K562 (cell line): ENCODE results near the gene TMPRSS9. TPM values are rescaled to one million over a fixed set of nuclear protein-coding genes. Genes with fewer than 3 reads are reported as not detected.

Experiments used
- FOXJ3 ChIP-seq: sonication (generic); formaldehyde crosslinking; IDR thresholded peaks from 2 replicates; pipeline ENCODE4 v1.4.0; 2020; ENCODE audit warnings: mild to moderate bottlenecking, missing genetic modification reagents
- GTF2A2 ChIP-seq: IDR thresholded peaks from 2 replicates; pipeline ENCODE4 v1.6.1; 2016; ENCODE audit warnings: mild to moderate bottlenecking, missing genetic modification characterization, missing compliant biosample characterization
- HDGF ChIP-seq: fragments of 450-650 bp; IDR thresholded peaks from 2 replicates; pipeline ENCODE4 v1.6.1; 2016
- KAT7 ChIP-seq: sonication (generic); formaldehyde crosslinking; IDR thresholded peaks from 2 replicates; pipeline ENCODE4 v1.8.0; 2022; ENCODE audit warnings: missing genetic modification reagents, mild to moderate bottlenecking, borderline replicate concordance
- ZNF668 ChIP-seq: fragments of 250-450 bp; sonication (Bioruptor Pico); IDR thresholded peaks from 2 replicates; pipeline ENCODE4 v1.8.0; 2022; ENCODE audit warnings: mild to moderate bottlenecking, inconsistent platforms
- polyA plus RNA-seq, 8 experiments: library from polyadenylated mRNA; depleted of rRNA in 4 of 8; stranded (reverse) in 5 of 8; unstranded in 3 of 8; fragments of >200 nt; fragmentation: Nextera tagmentation in 2 of 8; fragmentation: Illumina TruSeq in 1 of 8; extraction: Ambion mirVana in 2 of 8; extraction: Trizol in 1 of 8; gene quantifications; 2 replicates each; pipeline versions ENCODE4 v1.2.1 to v1.2.3, GENCODE V29; 2011 to 2014; ENCODE audit warnings: inconsistent platforms in 1 of 8, missing spikeins in 1 of 8
- total RNA-seq, 7 experiments: library from RNA; depleted of rRNA in 6 of 7; stranded (reverse); fragments of >200 nt in 6 of 7; fragmentation: Illumina TruSeq in 2 of 7; extraction: Trizol in 2 of 7; gene quantifications; 2 replicates each; pipeline versions ENCODE4 v1.2.1 to v1.2.3, GENCODE V29; 2011 to 2021; ENCODE audit warnings: low replicate concordance in 1 of 7
- TF ChIP-seq, protein P1 (sequence below): sonication (generic); formaldehyde crosslinking; IDR thresholded peaks from 2 replicates; pipeline ENCODE4 v1.8.1; 2022; ENCODE audit warnings: missing genetic modification reagents
- TF ChIP-seq, protein P2 (sequence below), 2 experiments: fragments of 150-350 bp in 1 of 2; IDR thresholded peaks; 2 replicates each; pipeline ENCODE4 v1.6.1; 2012 to 2016; ENCODE audit warnings: low read depth in 2 of 2, low read length in 2 of 2, mild to moderate bottlenecking in 1 of 2, moderate library complexity in 1 of 2
- TF ChIP-seq, protein P3 (sequence below): sonication (generic); formaldehyde crosslinking; IDR thresholded peaks from 2 replicates; pipeline ENCODE4 v1.8.0; 2022; ENCODE audit warnings: mild to moderate bottlenecking, missing genetic modification reagents
- TF ChIP-seq, protein P4 (sequence below): sonication (generic); formaldehyde crosslinking; IDR thresholded peaks from 2 replicates; pipeline ENCODE4 v1.8.0; 2022; ENCODE audit warnings: mild to moderate bottlenecking, missing genetic modification reagents
- TF ChIP-seq, protein P5 (sequence below): fragments of 450-650 bp; IDR thresholded peaks from 2 replicates; pipeline ENCODE4 v1.7.0; 2016; ENCODE audit warnings: borderline replicate concordance
- TF ChIP-seq, protein P6 (sequence below): fragments of 450-650 bp; formaldehyde crosslinking; conservative IDR thresholded peaks from 2 replicates; pipeline ENCODE4 v1.4.0; 2022; ENCODE audit warnings: mild to moderate bottlenecking, missing genetic modification characterization

Gene TMPRSS9
- total and polyA plus RNA-seq, 9 of the 15 experiments (the other 6 are each of a cell fraction or from before 2014, with no cell fraction given) = 0.01 to 0.03 TPM; not detected in 7

DNA sequence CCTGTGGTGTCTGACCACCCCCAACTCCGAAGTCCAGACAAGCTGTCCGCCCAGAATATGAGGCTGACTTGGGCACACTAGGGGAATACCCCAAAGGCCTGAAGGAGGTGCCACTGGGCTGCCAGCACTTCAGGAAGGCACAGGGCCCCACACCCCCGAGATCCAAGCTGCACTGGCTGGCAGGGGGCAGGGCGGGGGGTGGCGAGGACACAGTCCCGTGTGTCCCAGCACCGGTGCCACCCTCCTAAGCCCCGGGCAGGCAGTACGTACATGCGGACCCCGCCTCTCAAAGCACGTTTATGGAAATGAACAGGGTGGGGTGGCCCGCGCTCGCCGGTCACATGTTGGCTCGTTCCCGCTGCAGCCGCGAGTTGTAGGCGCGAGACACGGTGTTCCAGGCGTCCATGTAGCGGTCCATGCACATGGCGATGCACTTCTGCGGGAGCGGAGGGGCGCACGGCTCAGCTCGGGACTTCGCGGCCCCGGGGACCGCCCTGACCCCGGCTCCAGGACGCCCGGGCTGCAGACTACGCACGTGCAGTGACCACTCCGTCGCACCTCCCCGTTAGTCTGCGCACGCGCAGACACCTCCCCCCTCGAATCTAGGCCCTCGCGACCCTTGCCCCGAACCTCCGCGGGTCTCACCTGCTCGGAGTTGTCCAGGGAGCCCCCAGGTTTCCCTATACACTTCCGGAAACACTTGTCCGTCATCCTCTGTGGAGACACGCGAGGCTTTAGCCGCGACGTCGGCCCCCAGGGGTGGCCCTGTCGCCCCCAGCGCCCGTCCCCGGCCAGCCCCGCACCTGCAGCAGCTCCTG, 66.8 kb downstream of the TMPRSS9 start (continued):
- no peak for TF ChIP-seq FOXJ3 (CRISPR knock-in tag)
- TF ChIP-seq GTF2A2 (tag) = no peak
- TF ChIP-seq, protein P1, sequence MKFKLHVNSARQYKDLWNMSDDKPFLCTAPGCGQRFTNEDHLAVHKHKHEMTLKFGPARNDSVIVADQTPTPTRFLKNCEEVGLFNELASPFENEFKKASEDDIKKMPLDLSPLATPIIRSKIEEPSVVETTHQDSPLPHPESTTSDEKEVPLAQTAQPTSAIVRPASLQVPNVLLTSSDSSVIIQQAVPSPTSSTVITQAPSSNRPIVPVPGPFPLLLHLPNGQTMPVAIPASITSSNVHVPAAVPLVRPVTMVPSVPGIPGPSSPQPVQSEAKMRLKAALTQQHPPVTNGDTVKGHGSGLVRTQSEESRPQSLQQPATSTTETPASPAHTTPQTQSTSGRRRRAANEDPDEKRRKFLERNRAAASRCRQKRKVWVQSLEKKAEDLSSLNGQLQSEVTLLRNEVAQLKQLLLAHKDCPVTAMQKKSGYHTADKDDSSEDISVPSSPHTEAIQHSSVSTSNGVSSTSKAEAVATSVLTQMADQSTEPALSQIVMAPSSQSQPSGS = no peak
- TF ChIP-seq HDGF = no peak
- TF ChIP-seq, protein P2, sequence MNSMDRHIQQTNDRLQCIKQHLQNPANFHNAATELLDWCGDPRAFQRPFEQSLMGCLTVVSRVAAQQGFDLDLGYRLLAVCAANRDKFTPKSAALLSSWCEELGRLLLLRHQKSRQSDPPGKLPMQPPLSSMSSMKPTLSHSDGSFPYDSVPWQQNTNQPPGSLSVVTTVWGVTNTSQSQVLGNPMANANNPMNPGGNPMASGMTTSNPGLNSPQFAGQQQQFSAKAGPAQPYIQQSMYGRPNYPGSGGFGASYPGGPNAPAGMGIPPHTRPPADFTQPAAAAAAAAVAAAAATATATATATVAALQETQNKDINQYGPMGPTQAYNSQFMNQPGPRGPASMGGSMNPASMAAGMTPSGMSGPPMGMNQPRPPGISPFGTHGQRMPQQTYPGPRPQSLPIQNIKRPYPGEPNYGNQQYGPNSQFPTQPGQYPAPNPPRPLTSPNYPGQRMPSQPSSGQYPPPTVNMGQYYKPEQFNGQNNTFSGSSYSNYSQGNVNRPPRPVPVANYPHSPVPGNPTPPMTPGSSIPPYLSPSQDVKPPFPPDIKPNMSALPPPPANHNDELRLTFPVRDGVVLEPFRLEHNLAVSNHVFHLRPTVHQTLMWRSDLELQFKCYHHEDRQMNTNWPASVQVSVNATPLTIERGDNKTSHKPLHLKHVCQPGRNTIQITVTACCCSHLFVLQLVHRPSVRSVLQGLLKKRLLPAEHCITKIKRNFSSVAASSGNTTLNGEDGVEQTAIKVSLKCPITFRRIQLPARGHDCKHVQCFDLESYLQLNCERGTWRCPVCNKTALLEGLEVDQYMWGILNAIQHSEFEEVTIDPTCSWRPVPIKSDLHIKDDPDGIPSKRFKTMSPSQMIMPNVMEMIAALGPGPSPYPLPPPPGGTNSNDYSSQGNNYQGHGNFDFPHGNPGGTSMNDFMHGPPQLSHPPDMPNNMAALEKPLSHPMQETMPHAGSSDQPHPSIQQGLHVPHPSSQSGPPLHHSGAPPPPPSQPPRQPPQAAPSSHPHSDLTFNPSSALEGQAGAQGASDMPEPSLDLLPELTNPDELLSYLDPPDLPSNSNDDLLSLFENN (IDR thresholded peaks at IDR 0.05; ENCODE audit: low read depth in 2 of 2, low read length in 2 of 2) = no peak
- peak; percentile 91; the same call in 1 of the 2 replicates for TF ChIP-seq KAT7 (CRISPR knock-in tag)
- TF ChIP-seq, protein P3, sequence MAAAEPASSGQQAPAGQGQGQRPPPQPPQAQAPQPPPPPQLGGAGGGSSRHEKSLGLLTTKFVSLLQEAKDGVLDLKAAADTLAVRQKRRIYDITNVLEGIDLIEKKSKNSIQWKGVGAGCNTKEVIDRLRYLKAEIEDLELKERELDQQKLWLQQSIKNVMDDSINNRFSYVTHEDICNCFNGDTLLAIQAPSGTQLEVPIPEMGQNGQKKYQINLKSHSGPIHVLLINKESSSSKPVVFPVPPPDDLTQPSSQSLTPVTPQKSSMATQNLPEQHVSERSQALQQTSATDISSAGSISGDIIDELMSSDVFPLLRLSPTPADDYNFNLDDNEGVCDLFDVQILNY (CRISPR knock-in tag) = no peak
- TF ChIP-seq, protein P4, sequence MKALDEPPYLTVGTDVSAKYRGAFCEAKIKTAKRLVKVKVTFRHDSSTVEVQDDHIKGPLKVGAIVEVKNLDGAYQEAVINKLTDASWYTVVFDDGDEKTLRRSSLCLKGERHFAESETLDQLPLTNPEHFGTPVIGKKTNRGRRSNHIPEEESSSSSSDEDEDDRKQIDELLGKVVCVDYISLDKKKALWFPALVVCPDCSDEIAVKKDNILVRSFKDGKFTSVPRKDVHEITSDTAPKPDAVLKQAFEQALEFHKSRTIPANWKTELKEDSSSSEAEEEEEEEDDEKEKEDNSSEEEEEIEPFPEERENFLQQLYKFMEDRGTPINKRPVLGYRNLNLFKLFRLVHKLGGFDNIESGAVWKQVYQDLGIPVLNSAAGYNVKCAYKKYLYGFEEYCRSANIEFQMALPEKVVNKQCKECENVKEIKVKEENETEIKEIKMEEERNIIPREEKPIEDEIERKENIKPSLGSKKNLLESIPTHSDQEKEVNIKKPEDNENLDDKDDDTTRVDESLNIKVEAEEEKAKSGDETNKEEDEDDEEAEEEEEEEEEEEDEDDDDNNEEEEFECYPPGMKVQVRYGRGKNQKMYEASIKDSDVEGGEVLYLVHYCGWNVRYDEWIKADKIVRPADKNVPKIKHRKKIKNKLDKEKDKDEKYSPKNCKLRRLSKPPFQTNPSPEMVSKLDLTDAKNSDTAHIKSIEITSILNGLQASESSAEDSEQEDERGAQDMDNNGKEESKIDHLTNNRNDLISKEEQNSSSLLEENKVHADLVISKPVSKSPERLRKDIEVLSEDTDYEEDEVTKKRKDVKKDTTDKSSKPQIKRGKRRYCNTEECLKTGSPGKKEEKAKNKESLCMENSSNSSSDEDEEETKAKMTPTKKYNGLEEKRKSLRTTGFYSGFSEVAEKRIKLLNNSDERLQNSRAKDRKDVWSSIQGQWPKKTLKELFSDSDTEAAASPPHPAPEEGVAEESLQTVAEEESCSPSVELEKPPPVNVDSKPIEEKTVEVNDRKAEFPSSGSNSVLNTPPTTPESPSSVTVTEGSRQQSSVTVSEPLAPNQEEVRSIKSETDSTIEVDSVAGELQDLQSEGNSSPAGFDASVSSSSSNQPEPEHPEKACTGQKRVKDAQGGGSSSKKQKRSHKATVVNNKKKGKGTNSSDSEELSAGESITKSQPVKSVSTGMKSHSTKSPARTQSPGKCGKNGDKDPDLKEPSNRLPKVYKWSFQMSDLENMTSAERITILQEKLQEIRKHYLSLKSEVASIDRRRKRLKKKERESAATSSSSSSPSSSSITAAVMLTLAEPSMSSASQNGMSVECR = peak; percentile 15; the same call in 1 of the 2 replicates
- no peak for TF ChIP-seq ZNF668 (CRISPR knock-in tag)
- TF ChIP-seq, protein P5, sequence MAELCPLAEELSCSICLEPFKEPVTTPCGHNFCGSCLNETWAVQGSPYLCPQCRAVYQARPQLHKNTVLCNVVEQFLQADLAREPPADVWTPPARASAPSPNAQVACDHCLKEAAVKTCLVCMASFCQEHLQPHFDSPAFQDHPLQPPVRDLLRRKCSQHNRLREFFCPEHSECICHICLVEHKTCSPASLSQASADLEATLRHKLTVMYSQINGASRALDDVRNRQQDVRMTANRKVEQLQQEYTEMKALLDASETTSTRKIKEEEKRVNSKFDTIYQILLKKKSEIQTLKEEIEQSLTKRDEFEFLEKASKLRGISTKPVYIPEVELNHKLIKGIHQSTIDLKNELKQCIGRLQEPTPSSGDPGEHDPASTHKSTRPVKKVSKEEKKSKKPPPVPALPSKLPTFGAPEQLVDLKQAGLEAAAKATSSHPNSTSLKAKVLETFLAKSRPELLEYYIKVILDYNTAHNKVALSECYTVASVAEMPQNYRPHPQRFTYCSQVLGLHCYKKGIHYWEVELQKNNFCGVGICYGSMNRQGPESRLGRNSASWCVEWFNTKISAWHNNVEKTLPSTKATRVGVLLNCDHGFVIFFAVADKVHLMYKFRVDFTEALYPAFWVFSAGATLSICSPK = no peak
- TF ChIP-seq, protein P6, sequence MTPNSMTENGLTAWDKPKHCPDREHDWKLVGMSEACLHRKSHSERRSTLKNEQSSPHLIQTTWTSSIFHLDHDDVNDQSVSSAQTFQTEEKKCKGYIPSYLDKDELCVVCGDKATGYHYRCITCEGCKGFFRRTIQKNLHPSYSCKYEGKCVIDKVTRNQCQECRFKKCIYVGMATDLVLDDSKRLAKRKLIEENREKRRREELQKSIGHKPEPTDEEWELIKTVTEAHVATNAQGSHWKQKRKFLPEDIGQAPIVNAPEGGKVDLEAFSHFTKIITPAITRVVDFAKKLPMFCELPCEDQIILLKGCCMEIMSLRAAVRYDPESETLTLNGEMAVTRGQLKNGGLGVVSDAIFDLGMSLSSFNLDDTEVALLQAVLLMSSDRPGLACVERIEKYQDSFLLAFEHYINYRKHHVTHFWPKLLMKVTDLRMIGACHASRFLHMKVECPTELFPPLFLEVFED = no peak
